ENCODE results near the gene ERMARD.
A peak's percentile ranks its signal among the peaks of the same experiment; 100 is the strongest.

ERMARD gene

GRCh38 chr6:169751242-169752073, at the start of gene ERMARD, which contains the start of gene DYNLT2:
Gene ERMARD (plus strand): TSS chr6:169751622. CDS start chr6:169751658, 36 bp downstream.
Gene DYNLT2 (minus strand): TSS chr6:169751572. CDS start chr6:169751458, 114 bp downstream.
- peak; percentile 98 for DNase-seq

DNA sequence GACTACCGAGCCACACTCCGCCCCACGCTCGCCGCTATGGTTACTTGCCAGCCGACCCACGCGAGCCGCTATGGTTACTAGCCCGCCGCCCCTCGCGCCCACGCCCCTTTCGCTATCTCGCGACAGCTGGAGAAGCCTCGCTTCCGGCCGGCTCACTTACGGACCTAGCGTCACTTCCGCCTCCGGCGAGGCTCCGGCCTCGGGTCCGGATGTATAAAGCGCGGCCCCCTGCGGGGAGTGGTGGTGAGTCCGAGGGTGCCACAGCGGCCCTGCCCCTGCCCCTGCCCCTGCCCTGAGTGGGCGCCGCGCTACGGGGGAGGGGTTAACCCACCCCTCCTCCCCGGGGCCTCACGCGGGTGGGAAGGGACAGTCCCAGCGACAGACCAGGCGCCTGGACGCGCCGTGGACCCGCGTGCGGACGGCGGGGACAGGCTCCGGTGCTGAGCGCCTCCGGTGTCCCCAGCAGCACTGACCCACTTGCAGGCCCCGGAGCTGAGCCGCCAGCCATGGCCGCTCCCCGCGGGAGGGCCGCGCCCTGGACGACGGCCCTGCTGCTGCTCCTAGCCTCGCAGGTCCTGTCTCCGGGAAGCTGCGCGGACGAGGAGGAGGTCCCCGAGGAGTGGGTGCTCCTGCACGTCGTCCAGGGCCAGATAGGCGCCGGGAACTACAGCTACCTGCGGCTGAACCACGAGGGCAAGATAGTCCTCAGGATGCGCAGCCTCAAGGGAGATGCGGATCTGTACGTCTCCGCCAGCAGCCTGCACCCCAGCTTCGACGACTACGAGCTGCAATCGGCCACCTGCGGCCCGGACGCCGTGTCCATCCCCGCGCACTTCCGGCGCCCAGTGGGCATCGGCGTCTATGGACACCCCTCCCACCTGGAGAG, 49.2 kb upstream of the ERMARD start, which contains the start of the genes C6orf120 and WDR27:
TSS of gene C6orf120 (plus strand) at position 173 of the 886 bp plus-strand sequence. CDS start at position 507, 334 bp downstream.
TSS of gene WDR27 (minus strand) at position 76 of the 886 bp plus-strand sequence. CDS start 13,024 bp downstream, outside the sequence.
- DNase-seq: peak; percentile 100

DNA sequence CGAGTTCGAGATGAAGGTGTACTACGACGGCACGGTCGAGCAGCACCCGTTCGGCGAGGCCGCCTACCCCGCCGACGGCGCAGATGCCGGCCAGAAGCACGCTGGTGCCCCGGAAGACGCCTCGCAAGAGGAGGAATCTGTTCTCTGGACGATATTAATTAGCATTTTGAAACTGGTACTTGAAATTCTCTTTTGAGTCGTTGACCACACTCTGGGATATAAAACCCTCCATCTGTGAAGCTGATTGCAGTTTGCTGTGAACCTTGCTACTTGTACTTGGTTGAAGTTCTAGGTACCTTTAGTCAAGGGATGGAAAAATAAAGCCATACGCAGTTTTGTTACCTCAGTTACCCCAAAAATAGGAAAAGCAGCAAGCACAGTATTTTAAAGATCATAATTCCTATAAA, 48.6 kb upstream of the ERMARD start:
- DNase-seq: no peak

DNA sequence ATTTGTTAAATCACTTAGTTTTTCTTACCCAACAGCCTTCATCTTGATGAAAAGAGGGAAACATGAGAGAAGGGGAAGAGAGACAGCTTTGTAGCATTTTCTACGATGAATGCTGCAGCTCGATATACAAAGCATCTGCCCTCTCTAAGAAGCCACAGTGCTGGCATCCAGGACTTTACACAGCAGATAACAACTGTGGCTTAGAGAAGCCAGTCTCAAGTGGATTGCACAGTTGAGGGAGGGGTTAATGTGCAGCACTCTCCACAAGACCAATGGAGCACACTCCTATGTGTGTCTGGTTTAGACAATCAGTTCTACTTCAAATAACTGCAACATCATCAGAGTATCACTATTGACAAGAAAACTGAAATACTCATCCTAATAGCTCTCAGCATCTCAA, 43.6 kb upstream of the ERMARD start:
- no peak for DNase-seq

DNA sequence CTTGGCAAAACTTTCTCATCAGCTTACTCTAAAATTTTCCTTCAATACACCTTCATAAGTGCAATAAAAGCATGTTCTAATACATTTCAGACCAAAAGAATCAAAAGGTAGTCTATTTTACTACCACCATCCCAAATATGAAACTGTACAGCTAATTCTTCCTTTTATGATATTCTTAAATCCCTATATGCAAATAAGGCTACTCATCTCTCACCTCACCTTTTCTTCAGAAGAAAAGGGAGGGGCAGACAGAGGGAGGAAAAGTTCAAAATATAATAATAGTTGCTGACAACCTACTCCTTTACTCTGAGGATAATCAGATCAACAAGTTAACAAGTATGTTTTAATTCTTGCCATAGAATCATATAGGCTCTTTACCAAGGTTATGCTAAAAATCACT, 42.1 kb upstream of the ERMARD start:
- DNase-seq: no peak

- DNase-seq: no peak
These were observed 41.4 kb upstream of the ERMARD start for GRCh38 chr6:169710009-169710408.

GRCh38 chr6:169714178-169714577, 37.2 kb upstream of the ERMARD start:
- no peak for DNase-seq

DNA sequence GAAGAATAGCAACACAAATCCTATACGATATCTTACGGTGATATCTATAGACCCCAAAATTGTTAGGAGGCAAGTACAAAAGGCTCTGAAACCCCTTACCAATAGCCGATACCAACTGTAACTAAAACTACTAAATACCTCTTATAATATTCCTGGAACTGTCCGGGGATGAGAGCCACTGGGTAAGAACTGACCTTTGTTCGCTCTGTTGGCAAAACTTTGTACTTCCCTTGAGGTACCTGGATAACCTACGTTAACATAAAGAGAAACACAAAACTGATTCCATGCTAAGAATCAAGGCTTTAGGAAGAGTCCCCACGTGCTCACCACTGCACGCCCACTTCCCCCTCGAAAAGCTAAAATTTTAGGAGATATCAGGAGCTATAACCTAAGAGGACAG, 36.8 kb upstream of the ERMARD start:
- no peak for DNase-seq

GRCh38 chr6:169719117-169719516, 32.3 kb upstream of the ERMARD start:
- no peak for DNase-seq

- no peak for DNase-seq
These were observed 31.1 kb upstream of the ERMARD start for GRCh38 chr6:169720207-169720855.

GRCh38 chr6:169722362-169723199, 28.8 kb upstream of the ERMARD start:
- DNase-seq: peak; percentile 78

- peak; percentile 89 for DNase-seq
These were observed 28.1 kb upstream of the ERMARD start for GRCh38 chr6:169723200-169723909.

- peak; percentile 83 for DNase-seq
These were observed 27.4 kb upstream of the ERMARD start for GRCh38 chr6:169723991-169724493.

DNA sequence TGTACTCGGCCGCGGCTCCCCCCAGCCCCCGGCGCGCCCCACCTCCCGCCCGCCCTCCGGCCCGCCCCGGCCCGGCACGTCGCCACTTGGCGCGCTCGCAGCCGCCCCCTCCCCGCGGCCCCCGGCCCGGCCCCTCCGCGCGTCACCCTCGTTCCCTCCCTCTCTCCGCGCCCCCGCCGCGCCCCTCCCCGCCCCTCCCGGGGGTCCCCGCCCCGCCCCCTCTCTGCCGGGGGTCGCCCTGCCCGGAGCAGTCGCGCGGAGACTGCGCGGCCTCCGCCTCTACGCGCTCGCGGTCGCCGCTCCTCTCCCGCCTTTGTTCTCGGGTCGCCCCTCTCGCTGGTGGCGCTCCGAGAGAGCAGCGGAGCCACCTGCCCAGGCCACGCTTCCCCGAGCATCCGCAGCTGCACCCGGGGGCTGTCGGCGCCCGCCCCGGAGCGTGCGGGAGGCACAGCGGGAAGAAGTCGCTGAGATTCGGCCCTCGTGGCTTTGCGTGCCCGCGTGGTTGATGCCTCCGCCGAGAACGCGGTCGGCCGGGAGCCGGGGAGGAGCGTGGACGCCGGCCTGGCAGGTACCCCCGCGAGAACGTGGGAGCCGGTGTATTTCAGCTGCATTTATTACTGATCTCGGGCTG, 26.8 kb upstream of the ERMARD start, which contains the start of gene PHF10:
TSS of gene PHF10 (minus strand) at position 7 of the 631 bp plus-strand sequence. CDS start 569 bp downstream, outside the sequence.
- DNase-seq: peak; percentile 89

DNA sequence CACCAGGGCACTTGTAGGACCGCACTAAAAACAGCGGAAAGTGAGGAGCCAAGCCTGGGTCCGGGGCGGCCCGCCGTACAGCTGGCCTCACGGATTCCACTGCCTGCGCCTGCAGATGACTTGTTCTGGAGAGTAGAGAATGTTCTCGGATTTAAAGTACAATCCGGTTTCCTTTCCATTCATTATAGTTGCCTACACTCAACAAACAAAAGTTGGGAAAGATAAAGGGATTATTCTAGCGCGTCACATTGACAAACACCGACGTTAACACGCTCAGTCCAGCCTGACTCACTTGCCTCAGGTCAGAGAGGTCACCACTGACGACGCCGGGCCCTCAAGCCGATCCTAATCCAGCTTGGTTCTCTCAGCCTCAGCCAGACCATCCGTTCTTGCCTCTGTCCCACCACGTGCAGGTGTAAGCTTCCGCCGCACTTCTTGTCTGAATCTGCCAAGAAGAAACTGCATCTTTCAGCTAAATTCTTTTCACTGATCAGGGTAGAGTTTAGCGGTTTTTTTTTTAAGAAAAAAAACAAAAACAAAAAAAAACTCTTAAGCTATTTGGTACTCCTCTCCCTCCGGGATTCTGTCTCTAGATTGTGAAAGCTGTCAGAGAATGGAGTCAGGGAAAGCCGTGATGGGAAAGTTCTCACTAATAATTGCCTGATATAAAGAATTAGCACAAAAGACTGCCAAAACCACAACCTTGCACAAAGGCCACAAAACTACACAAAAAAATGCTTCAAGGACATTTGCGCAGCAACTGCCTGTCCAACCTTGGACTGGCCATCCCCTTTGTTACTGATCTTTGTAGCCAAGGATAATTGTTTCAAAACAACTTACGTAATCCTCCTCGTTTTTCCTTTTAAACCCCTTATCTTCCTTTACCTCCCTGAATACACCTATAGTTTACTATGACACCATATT, 26.0 kb upstream of the ERMARD start:
- no peak for DNase-seq

DNA sequence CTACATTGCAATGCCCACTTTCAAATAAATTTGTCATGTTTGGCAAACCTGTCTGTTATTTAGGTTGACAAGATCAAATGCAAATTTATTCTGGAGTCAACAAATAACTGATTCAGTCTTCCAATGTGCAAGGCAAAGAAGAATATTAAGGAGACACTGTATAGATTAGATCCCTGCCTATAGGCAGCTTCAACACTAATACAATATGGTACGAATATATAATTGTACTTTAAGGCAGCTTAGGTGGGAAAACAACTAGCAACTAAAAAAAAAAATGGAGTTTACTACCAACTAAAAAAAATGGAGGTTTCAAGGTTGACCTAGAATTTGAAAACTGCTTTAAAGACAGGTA, 25.4 kb upstream of the ERMARD start:
- no peak for DNase-seq

GRCh38 chr6:169726963-169727362, 24.5 kb upstream of the ERMARD start:
- no peak for DNase-seq

DNA sequence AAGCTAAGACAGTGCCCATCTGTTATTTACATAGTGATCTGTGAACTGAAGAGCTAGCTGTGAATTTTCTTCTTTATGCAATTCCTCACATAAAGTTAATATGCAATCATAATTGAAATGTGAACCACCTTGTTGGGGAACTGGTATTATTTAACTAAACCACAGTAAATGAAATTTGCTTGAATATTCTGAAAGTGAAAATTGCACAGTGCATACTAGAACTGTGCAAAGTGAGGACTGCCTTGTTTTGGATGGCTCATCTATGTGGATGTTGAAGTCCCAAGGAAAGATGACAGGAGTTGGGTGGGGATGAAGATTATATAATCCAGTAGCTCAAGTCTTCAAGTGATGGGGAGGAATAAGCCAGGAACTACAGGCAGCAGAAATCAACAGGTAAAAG, 21.5 kb upstream of the ERMARD start:
- no peak for DNase-seq

All from activated effector memory CD4-positive, alpha-beta T cell treated with anti-CD3 and anti-CD28 coated beads, Interleukin-2, amount 50 U/mL, for 16 hours (primary cell).